HepG2 (cell line): ENCODE data around the gene UBAP1. TPM values are rescaled to one million over a fixed set of nuclear protein-coding genes. Genes with fewer than 3 reads are reported as not detected.

Source experiments
- ASH2L ChIP-seq: fragments of 300-600, 200-600 bp; sonication (generic); IDR thresholded peaks from 2 replicates; pipeline ENCODE4 v1.7.0; 2017; ENCODE audit warnings: low read depth, mild to moderate bottlenecking, moderate library complexity, mixed read lengths, low read length; ENCODE audit not compliant: insufficient read length
- CEBPG ChIP-seq: IDR thresholded peaks from 2 replicates; pipeline ENCODE4 v1.6.1; 2016
- EP300 ChIP-seq, 3 experiments: sonication (generic) in 1 of 3; formaldehyde crosslinking in 1 of 3; IDR thresholded peaks; 2 replicates each; pipeline versions ENCODE4 v1.5.1 to v1.6.1; 2011 to 2020; ENCODE audit warnings: low read depth in 2 of 3, low read length in 2 of 3, borderline replicate concordance in 1 of 3, improper control_type of control experiment in 1 of 3, mild to moderate bottlenecking in 1 of 3, missing genetic modification reagents in 1 of 3, moderate library complexity in 1 of 3
- GATAD2A ChIP-seq: IDR thresholded peaks from 2 replicates; pipeline ENCODE4 v1.6.1; 2016
- HNF4A ChIP-seq: sonication (generic); formaldehyde crosslinking; IDR thresholded peaks from 2 replicates; pipeline ENCODE4 v1.4.0; 2020; ENCODE audit warnings: missing genetic modification reagents
- MYNN ChIP-seq: sonication (generic); formaldehyde crosslinking; IDR thresholded peaks from 2 replicates; pipeline ENCODE4 v1.4.0; 2020; ENCODE audit warnings: mild to moderate bottlenecking, low read depth, missing genetic modification reagents
- NR2F6 ChIP-seq, 2 experiments: IDR thresholded peaks; 2 replicates each; pipeline ENCODE4 v1.6.1; 2016; ENCODE audit warnings: antibody characterized with exemption in 1 of 2, mild to moderate bottlenecking in 1 of 2
- SOX5 ChIP-seq: IDR thresholded peaks from 2 replicates; pipeline ENCODE4 v1.6.1; 2016; ENCODE audit warnings: borderline replicate concordance
- TBX2 ChIP-seq: sonication (generic); formaldehyde crosslinking; IDR thresholded peaks from 2 replicates; pipeline ENCODE4 v1.5.0; 2020; ENCODE audit warnings: missing genetic modification reagents, mild to moderate bottlenecking, borderline replicate concordance
- TOPORS ChIP-seq: sonication (generic); formaldehyde crosslinking; IDR thresholded peaks from 2 replicates; pipeline ENCODE4 v1.8.0; 2023; ENCODE audit warnings: mild to moderate bottlenecking, missing genetic modification reagents
- ZNF468 ChIP-seq: sonication (generic); formaldehyde crosslinking; IDR thresholded peaks from 2 replicates; pipeline ENCODE4 v1.8.0; 2022; ENCODE audit warnings: mild to moderate bottlenecking, moderate library complexity, missing genetic modification reagents
- ZNF761 ChIP-seq: sonication (generic); formaldehyde crosslinking; conservative IDR thresholded peaks from 2 replicates; pipeline ENCODE4 v1.4.0; 2020; ENCODE audit warnings: mild to moderate bottlenecking, missing genetic modification reagents
- ZSCAN29 ChIP-seq: sonication (generic); formaldehyde crosslinking; conservative IDR thresholded peaks from 2 replicates; pipeline ENCODE4 v1.4.0; 2020; ENCODE audit warnings: mild to moderate bottlenecking, missing genetic modification reagents
- polyA plus RNA-seq, 8 experiments: library from polyadenylated mRNA; depleted of rRNA in 3 of 8; stranded (reverse) in 7 of 8; unstranded in 1 of 8; fragments of >200 nt; fragmentation: Illumina TruSeq in 4 of 8; extraction: Trizol in 4 of 8; gene quantifications; 2 replicates each; pipeline versions ENCODE4 v1.2.1 to v1.2.3, GENCODE V29; 2011 to 2016; ENCODE audit warnings: low read depth in 4 of 8, missing spikeins in 1 of 8, mixed read lengths in 1 of 8; ENCODE audit not compliant: insufficient read depth in 1 of 8
- total RNA-seq, 5 experiments: library from RNA; depleted of rRNA; stranded (reverse); fragments of >200 nt; fragmentation: Illumina TruSeq; extraction: Trizol; gene quantifications; 2 replicates each; pipeline ENCODE4 v1.2.3, GENCODE V29; 2016; ENCODE audit warnings: low read depth in 1 of 5
- TF ChIP-seq, protein P1 (sequence below): sonication (generic); formaldehyde crosslinking; IDR thresholded peaks from 2 replicates; pipeline ENCODE4 v1.5.0; 2020; ENCODE audit warnings: mild to moderate bottlenecking, missing genetic modification reagents, borderline replicate concordance
- TF ChIP-seq, protein P2 (sequence below), 2 experiments: sonication (generic) in 1 of 2; formaldehyde crosslinking in 1 of 2; IDR thresholded peaks; 2 replicates each; pipeline versions ENCODE4 v1.4.0 to v1.6.1; 2016 to 2020; ENCODE audit warnings: borderline replicate concordance in 1 of 2, low read depth in 1 of 2, mild to moderate bottlenecking in 1 of 2, missing genetic modification reagents in 1 of 2
- TF ChIP-seq, protein P3 (sequence below): sonication (generic); formaldehyde crosslinking; IDR thresholded peaks from 2 replicates; pipeline ENCODE4 v1.8.1; 2022; ENCODE audit warnings: mild to moderate bottlenecking, missing genetic modification reagents
- TF ChIP-seq, protein P4 (sequence below): IDR thresholded peaks from 2 replicates; pipeline ENCODE4 v1.6.1; 2016; ENCODE audit warnings: low read depth, borderline replicate concordance

UBAP1 gene
- total and polyA plus RNA-seq, 2 of the 13 experiments (the other 11 are each of a cell fraction or from before 2014, with no cell fraction given), result 19.5 to 40.5 TPM

DNA sequence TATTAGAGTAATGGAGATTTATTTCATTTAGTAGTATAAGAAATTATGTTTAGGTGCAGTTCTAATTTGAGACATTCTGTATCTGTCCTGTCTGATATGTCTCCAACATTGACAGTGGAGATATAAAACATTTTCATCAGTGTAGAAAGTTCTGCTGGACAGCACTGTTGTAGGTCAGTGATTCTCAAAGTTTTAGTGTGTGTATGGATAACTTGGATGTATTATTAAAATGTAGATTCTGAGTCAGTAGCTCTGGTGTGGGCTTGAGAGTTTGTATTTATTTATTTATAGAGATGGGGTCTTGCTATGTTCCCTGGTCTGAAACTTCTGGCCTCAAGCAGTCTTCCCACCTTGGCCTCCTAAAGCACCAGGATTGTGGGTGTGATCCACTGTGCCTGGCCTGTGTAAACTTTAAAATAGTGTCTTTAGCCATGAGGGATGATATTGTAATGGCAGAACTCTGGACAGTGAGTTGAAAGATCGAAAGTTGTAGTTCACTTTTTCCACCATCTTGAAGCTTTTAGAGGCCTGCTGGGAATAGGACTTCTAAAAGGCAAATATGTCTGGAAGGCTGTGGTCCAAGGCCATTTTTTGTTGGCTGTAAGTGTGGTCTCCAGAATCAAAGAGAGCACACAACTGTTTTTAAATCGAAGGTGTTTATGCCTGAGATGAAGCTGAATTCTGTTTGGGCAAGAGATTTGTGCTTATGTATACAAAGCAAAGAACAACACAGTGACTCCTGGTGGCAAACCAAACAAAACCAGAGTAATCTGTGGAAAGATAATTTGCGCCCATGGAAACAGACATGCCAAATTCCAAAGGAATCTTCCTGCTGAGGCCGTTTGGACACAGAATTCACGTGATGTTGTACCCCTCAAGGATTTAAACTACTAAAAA, 12.4 kb downstream of the UBAP1 start (continued):
- TF ChIP-seq, protein P1, sequence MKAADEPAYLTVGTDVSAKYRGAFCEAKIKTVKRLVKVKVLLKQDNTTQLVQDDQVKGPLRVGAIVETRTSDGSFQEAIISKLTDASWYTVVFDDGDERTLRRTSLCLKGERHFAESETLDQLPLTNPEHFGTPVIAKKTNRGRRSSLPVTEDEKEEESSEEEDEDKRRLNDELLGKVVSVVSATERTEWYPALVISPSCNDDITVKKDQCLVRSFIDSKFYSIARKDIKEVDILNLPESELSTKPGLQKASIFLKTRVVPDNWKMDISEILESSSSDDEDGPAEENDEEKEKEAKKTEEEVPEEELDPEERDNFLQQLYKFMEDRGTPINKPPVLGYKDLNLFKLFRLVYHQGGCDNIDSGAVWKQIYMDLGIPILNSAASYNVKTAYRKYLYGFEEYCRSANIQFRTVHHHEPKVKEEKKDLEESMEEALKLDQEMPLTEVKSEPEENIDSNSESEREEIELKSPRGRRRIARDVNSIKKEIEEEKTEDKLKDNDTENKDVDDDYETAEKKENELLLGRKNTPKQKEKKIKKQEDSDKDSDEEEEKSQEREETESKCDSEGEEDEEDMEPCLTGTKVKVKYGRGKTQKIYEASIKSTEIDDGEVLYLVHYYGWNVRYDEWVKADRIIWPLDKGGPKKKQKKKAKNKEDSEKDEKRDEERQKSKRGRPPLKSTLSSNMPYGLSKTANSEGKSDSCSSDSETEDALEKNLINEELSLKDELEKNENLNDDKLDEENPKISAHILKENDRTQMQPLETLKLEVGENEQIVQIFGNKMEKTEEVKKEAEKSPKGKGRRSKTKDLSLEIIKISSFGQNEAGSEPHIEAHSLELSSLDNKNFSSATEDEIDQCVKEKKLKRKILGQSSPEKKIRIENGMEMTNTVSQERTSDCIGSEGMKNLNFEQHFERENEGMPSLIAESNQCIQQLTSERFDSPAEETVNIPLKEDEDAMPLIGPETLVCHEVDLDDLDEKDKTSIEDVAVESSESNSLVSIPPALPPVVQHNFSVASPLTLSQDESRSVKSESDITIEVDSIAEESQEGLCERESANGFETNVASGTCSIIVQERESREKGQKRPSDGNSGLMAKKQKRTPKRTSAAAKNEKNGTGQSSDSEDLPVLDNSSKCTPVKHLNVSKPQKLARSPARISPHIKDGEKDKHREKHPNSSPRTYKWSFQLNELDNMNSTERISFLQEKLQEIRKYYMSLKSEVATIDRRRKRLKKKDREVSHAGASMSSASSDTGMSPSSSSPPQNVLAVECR (CRISPR knock-in tag), result peak; percentile 5; the same call in 1 of the 2 replicates
- TF ChIP-seq MYNN (CRISPR knock-in tag) (no peak), EP300 (IDR thresholded peaks at IDR 0.05; ENCODE audit: low read depth in 2 of 2, low read length in 2 of 2) (peak in 1 of 2 experiments; percentile 41; a peak in 1 of 4 replicates), EP300 (CRISPR knock-in tag; IDR thresholded peaks at IDR 0.05; ENCODE audit: borderline replicate concordance) (no peak), GATAD2A (CRISPR knock-in tag) (peak; percentile 60; the same call in 1 of the 2 replicates), TOPORS (CRISPR knock-in tag) (0 out of 2 replicates have a peak, but pooled peaks have one; percentile 20), ZNF468 (CRISPR knock-in tag) (no peak), NR2F6 (IDR thresholded peaks at IDR 0.05) (no peak; the same call in 1 of the 2 replicates), NR2F6 (CRISPR knock-in tag; IDR thresholded peaks at IDR 0.05) (no peak), TBX2 (CRISPR knock-in tag) (peak; percentile 19; the same call in 1 of the 2 replicates), ZNF761 (no peak), CEBPG (peak; percentile 38; the same call in 1 of the 2 replicates), ASH2L (peak; percentile 45), SOX5 (CRISPR knock-in tag) (peak; percentile 29; the same call in 1 of the 2 replicates), HNF4A (peak; percentile 66), ZSCAN29 (no peak)
- TF ChIP-seq, protein P2, sequence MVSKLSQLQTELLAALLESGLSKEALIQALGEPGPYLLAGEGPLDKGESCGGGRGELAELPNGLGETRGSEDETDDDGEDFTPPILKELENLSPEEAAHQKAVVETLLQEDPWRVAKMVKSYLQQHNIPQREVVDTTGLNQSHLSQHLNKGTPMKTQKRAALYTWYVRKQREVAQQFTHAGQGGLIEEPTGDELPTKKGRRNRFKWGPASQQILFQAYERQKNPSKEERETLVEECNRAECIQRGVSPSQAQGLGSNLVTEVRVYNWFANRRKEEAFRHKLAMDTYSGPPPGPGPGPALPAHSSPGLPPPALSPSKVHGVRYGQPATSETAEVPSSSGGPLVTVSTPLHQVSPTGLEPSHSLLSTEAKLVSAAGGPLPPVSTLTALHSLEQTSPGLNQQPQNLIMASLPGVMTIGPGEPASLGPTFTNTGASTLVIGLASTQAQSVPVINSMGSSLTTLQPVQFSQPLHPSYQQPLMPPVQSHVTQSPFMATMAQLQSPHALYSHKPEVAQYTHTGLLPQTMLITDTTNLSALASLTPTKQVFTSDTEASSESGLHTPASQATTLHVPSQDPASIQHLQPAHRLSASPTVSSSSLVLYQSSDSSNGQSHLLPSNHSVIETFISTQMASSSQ (IDR thresholded peaks at IDR 0.05; ENCODE audit: low read depth), result no peak
- TF ChIP-seq, protein P2 (CRISPR knock-in tag; IDR thresholded peaks at IDR 0.05; ENCODE audit: borderline replicate concordance), result no peak
- TF ChIP-seq, protein P3, sequence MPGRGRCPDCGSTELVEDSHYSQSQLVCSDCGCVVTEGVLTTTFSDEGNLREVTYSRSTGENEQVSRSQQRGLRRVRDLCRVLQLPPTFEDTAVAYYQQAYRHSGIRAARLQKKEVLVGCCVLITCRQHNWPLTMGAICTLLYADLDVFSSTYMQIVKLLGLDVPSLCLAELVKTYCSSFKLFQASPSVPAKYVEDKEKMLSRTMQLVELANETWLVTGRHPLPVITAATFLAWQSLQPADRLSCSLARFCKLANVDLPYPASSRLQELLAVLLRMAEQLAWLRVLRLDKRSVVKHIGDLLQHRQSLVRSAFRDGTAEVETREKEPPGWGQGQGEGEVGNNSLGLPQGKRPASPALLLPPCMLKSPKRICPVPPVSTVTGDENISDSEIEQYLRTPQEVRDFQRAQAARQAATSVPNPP, result peak; percentile 46; the same call in 1 of the 2 replicates
- TF ChIP-seq, protein P4, sequence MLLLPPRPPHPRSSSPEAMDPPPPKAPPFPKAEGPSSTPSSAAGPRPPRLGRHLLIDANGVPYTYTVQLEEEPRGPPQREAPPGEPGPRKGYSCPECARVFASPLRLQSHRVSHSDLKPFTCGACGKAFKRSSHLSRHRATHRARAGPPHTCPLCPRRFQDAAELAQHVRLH (CRISPR knock-in tag), result no peak
